Neural cell (in vitro differentiated cells): ENCODE results near the gene CYP39A1. TPM values are rescaled to one million over a fixed set of nuclear protein-coding genes. Genes with fewer than 3 reads are reported as not detected.

Experiments used
- H2AFZ ChIP-seq: fragments of 200-600, 300-800 bp; sonication (generic), shearing (Covaris generic); 2 replicates; pipeline ENCODE4 v1.6.0; 2014; ENCODE audit warnings: low read depth, mild to moderate bottlenecking, antibody characterized with exemption, low read length, moderate library complexity
- H3F3A ChIP-seq: fragments of 200-600 bp; shearing (Covaris generic); 2 replicates; pipeline ENCODE4 v1.6.1; 2016; ENCODE audit warnings: mild to moderate bottlenecking, moderate library complexity, mixed read lengths, antibody characterized with exemption, low read length; ENCODE audit not compliant: insufficient read depth, poor library complexity, severe bottlenecking
- H3K27ac ChIP-seq: fragments of 200-600, 300-800 bp; sonication (generic), shearing (Covaris generic); 2 replicates; pipeline ENCODE4 v1.5.1; 2014; ENCODE audit warnings: mild to moderate bottlenecking, low read length, moderate library complexity
- H3K27me3 ChIP-seq: fragments of 300-800, 200-600 bp; sonication (generic), shearing (Covaris generic); 2 replicates; pipeline ENCODE4 v1.6.0; 2014; ENCODE audit warnings: mild to moderate bottlenecking, low read depth, low read length, moderate library complexity; ENCODE audit not compliant: insufficient read depth
- H3K36me3 ChIP-seq: fragments of 300-800, 200-600 bp; sonication (generic), shearing (Covaris generic); 2 replicates; pipeline ENCODE4 v1.5.1; 2014; ENCODE audit warnings: mild to moderate bottlenecking, antibody characterized with exemption, low read length, moderate library complexity; ENCODE audit not compliant: insufficient read depth
- H3K4me2 ChIP-seq: fragments of 300-800, 200-600 bp; sonication (generic), shearing (Covaris generic); 2 replicates; pipeline ENCODE4 v1.6.0; 2014; ENCODE audit warnings: mild to moderate bottlenecking, low read length
- H3K4me3 ChIP-seq: fragments of 300-800, 200-600 bp; sonication (generic), shearing (Covaris generic); 2 replicates; pipeline ENCODE4 v1.5.1; 2014; ENCODE audit warnings: mild to moderate bottlenecking, low read length, moderate library complexity
- H3K79me2 ChIP-seq: fragments of 200-600 bp; shearing (Covaris generic); replicated peaks from 2 replicates; pipeline ENCODE4 v1.6.0; 2014; ENCODE audit warnings: mild to moderate bottlenecking, low read length, moderate library complexity; ENCODE audit not compliant: insufficient read depth
- H3K9ac ChIP-seq: fragments of 300-800, 200-600 bp; sonication (generic), shearing (Covaris generic); 2 replicates; pipeline ENCODE4 v1.6.1; 2016; ENCODE audit warnings: mild to moderate bottlenecking, low read length, mixed read lengths
- H3K9me2 ChIP-seq: fragments of 200-600 bp; shearing (Covaris generic); 2 replicates; pipeline ENCODE4 v1.6.1; 2016; ENCODE audit warnings: mild to moderate bottlenecking, low read length, mixed read lengths; ENCODE audit not compliant: insufficient read depth
- H3K9me3 ChIP-seq: fragments of 200-600, 300-800 bp; sonication (generic), shearing (Covaris generic); 2 replicates; pipeline ENCODE4 v1.6.1; 2016; ENCODE audit warnings: mild to moderate bottlenecking, mixed run types, low read length, moderate library complexity, mixed read lengths
- H4K20me1 ChIP-seq: fragments of 200-600 bp; shearing (Covaris generic); 2 replicates; pipeline ENCODE4 v1.6.1; 2016; ENCODE audit warnings: mild to moderate bottlenecking, mixed run types; ENCODE audit not compliant: insufficient read depth
- EP300 ChIP-seq: fragments of 450-650 bp; conservative IDR thresholded peaks from 2 replicates; pipeline ENCODE4 v1.6.1; 2014; ENCODE audit warnings: antibody characterized with exemption, mild to moderate bottlenecking, moderate library complexity; ENCODE audit not compliant: poor library complexity, severe bottlenecking
- EZH2 ChIP-seq: fragments of 200-600, 300-800 bp; shearing (Covaris generic), sonication (generic); IDR thresholded peaks from 2 replicates; pipeline ENCODE4 v1.6.1; 2014; ENCODE audit warnings: antibody characterized with exemption, low read length, borderline replicate concordance, mild to moderate bottlenecking; ENCODE audit not compliant: insufficient read depth, poor library complexity, severe bottlenecking
- MXI1 ChIP-seq: fragments of 450-650 bp; conservative IDR thresholded peaks from 2 replicates; pipeline ENCODE4 v1.6.1; 2014; ENCODE audit warnings: antibody characterized with exemption, mild to moderate bottlenecking; ENCODE audit not compliant: poor library complexity, severe bottlenecking
- POLR2AphosphoS5 ChIP-seq: IDR thresholded peaks from 2 replicates; pipeline ENCODE4 v1.6.1; 2012
- RAD21 ChIP-seq: fragments of 450-650 bp; conservative IDR thresholded peaks from 2 replicates; pipeline ENCODE4 v1.6.1; 2014; ENCODE audit warnings: antibody characterized with exemption, mild to moderate bottlenecking, moderate library complexity
- SMC3 ChIP-seq: fragments of 450-650 bp; conservative IDR thresholded peaks from 2 replicates; pipeline ENCODE4 v1.6.1; 2014; ENCODE audit warnings: antibody characterized with exemption, mild to moderate bottlenecking, moderate library complexity; ENCODE audit not compliant: poor library complexity
- TAF1 ChIP-seq: IDR thresholded peaks from 2 replicates; pipeline ENCODE4 v1.6.1; 2012; ENCODE audit warnings: low read depth
- polyA plus RNA-seq: library from polyadenylated mRNA; depleted of rRNA; stranded (reverse); fragments of >200 nt; gene quantifications from 2 replicates; pipeline ENCODE4 v1.2.3, GENCODE V29; 2014
- TF ChIP-seq, protein P1 (sequence below): IDR thresholded peaks from 2 replicates; pipeline ENCODE4 v1.6.1; 2012; ENCODE audit warnings: borderline replicate concordance
- TF ChIP-seq, protein P2 (sequence below): fragments of 450-650 bp; IDR thresholded peaks from 2 replicates; pipeline ENCODE4 v1.5.1; 2014; ENCODE audit warnings: antibody characterized with exemption, mild to moderate bottlenecking, moderate library complexity; ENCODE audit not compliant: poor library complexity, severe bottlenecking

Gene CYP39A1
- polyA plus RNA-seq, 1 donor from 2014 or later: 1.4 TPM

DNA sequence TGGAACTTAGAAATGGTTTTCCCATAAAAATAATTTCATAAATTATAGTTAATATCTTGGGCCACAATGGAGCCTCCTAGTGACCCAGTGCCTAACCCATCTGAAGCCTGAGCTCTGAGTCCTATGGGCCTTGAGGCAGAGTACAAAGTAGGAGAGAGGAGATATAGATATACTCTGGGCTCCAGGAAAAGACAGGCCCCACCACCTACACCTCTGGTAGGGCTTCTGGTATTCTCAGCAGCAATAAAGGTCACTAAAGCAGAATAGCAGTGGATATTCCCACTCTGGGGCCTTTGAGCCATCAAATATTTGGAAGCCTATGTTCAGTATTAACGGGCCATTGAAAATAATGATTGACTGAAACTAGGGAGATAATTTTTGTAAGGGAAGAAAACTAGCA is 24.1 kb downstream of the CYP39A1 start:
- H3K36me3 ChIP-seq: no peaks in the 10 kb centered on the region
- H4K20me1 ChIP-seq: no peaks in the 10 kb centered on the region
- H3K9me2 ChIP-seq: no peaks in the 10 kb centered on the region
- no peaks in the 10 kb centered on the region for H3F3A ChIP-seq
- H2AFZ ChIP-seq: no peak overlapping the region
- no peak for TF ChIP-seq TAF1
- TF ChIP-seq, protein P1, sequence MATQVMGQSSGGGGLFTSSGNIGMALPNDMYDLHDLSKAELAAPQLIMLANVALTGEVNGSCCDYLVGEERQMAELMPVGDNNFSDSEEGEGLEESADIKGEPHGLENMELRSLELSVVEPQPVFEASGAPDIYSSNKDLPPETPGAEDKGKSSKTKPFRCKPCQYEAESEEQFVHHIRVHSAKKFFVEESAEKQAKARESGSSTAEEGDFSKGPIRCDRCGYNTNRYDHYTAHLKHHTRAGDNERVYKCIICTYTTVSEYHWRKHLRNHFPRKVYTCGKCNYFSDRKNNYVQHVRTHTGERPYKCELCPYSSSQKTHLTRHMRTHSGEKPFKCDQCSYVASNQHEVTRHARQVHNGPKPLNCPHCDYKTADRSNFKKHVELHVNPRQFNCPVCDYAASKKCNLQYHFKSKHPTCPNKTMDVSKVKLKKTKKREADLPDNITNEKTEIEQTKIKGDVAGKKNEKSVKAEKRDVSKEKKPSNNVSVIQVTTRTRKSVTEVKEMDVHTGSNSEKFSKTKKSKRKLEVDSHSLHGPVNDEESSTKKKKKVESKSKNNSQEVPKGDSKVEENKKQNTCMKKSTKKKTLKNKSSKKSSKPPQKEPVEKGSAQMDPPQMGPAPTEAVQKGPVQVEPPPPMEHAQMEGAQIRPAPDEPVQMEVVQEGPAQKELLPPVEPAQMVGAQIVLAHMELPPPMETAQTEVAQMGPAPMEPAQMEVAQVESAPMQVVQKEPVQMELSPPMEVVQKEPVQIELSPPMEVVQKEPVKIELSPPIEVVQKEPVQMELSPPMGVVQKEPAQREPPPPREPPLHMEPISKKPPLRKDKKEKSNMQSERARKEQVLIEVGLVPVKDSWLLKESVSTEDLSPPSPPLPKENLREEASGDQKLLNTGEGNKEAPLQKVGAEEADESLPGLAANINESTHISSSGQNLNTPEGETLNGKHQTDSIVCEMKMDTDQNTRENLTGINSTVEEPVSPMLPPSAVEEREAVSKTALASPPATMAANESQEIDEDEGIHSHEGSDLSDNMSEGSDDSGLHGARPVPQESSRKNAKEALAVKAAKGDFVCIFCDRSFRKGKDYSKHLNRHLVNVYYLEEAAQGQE: no peak
- no peak for TF ChIP-seq EZH2
- no peak for TF ChIP-seq EP300
- no peak for TF ChIP-seq SMC3
- TF ChIP-seq, protein P2, sequence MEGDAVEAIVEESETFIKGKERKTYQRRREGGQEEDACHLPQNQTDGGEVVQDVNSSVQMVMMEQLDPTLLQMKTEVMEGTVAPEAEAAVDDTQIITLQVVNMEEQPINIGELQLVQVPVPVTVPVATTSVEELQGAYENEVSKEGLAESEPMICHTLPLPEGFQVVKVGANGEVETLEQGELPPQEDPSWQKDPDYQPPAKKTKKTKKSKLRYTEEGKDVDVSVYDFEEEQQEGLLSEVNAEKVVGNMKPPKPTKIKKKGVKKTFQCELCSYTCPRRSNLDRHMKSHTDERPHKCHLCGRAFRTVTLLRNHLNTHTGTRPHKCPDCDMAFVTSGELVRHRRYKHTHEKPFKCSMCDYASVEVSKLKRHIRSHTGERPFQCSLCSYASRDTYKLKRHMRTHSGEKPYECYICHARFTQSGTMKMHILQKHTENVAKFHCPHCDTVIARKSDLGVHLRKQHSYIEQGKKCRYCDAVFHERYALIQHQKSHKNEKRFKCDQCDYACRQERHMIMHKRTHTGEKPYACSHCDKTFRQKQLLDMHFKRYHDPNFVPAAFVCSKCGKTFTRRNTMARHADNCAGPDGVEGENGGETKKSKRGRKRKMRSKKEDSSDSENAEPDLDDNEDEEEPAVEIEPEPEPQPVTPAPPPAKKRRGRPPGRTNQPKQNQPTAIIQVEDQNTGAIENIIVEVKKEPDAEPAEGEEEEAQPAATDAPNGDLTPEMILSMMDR: no peak
- TF ChIP-seq RAD21: no peak
- TF ChIP-seq MXI1: no peak
- TF ChIP-seq POLR2AphosphoS5: no peak
- H3K9ac ChIP-seq: no peak overlapping the region
- H3K9me3 ChIP-seq: no peaks in the 10 kb centered on the region
- H3K4me2 ChIP-seq: no peak overlapping the region
- H3K4me3 ChIP-seq: no peak overlapping the region
- no peaks in the 10 kb centered on the region for H3K27me3 ChIP-seq
- no peaks in the 10 kb centered on the region for H3K79me2 ChIP-seq
- H3K27ac ChIP-seq: no peak overlapping the region

DNA sequence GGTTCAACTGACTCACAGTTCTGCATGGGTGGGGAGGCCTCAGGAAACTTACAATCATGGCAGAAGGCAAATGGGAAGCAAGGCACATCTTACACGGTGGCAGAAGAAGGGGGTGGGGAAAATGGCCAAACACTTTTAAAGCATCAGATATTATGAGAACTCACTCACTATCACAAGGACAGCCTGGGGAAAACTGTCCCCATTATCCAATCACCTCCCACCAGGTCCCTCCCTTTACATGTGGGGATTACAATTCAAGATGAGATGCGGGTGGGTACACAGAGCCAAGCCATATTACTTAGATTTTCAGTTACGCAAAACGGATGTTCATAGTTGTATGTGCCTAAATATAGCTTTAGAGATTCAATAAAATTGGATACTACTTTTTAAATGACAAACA is 25.6 kb downstream of the CYP39A1 start:
- TF ChIP-seq RAD21: no peak
- TF ChIP-seq, protein P1: no peak
- TF ChIP-seq EP300: no peak
- no peak for TF ChIP-seq POLR2AphosphoS5
- no peak for TF ChIP-seq TAF1
- TF ChIP-seq, protein P2: no peak
- TF ChIP-seq MXI1: no peak
- no peak for TF ChIP-seq SMC3
- TF ChIP-seq EZH2: no peak
- Histone ChIP-seq H3K9me2 (no peaks in the 10 kb centered on the region), H3K9ac (no peak overlapping the region), H3K36me3 (no peaks in the 10 kb centered on the region), H3K4me2 (no peak overlapping the region), H3K9me3 (no peaks in the 10 kb centered on the region), H3K27me3 (no peaks in the 10 kb centered on the region), H3F3A (no peaks in the 10 kb centered on the region), H3K79me2 (no peaks in the 10 kb centered on the region), H4K20me1 (no peaks in the 10 kb centered on the region), H3K4me3 (no peak overlapping the region), H3K27ac (no peak overlapping the region), H2AFZ (no peak overlapping the region)
